Mammary epithelial cell (primary cell): ENCODE measurements around the gene CNTN1.

ENCODE experiments used
- EZH2 ChIP-seq: IDR thresholded peaks from 2 replicates; pipeline ENCODE4 v1.6.1; 2012; ENCODE audit warnings: low read length, inconsistent platforms, borderline replicate concordance
- TF ChIP-seq, protein P1 (sequence below), 2 donors: IDR thresholded peaks in 1 of 2; conservative IDR thresholded peaks in 1 of 2; 2 replicates each; pipeline ENCODE4 v1.5.1; 2011 to 2012; ENCODE audit warnings: inconsistent platforms in 2 of 2, low read length in 2 of 2, mild to moderate bottlenecking in 2 of 2, control low read depth in 1 of 2, low read depth in 1 of 2; ENCODE audit not compliant: insufficient read depth in 1 of 2; ENCODE audit errors: extremely low read depth in 1 of 2

- TF ChIP-seq, protein P1, sequence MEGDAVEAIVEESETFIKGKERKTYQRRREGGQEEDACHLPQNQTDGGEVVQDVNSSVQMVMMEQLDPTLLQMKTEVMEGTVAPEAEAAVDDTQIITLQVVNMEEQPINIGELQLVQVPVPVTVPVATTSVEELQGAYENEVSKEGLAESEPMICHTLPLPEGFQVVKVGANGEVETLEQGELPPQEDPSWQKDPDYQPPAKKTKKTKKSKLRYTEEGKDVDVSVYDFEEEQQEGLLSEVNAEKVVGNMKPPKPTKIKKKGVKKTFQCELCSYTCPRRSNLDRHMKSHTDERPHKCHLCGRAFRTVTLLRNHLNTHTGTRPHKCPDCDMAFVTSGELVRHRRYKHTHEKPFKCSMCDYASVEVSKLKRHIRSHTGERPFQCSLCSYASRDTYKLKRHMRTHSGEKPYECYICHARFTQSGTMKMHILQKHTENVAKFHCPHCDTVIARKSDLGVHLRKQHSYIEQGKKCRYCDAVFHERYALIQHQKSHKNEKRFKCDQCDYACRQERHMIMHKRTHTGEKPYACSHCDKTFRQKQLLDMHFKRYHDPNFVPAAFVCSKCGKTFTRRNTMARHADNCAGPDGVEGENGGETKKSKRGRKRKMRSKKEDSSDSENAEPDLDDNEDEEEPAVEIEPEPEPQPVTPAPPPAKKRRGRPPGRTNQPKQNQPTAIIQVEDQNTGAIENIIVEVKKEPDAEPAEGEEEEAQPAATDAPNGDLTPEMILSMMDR (conservative IDR thresholded peaks at IDR 0.05 in 1 of 2, IDR thresholded peaks at IDR 0.05 in 1 of 2; ENCODE audit: extremely low read depth in 1 of 2, insufficient read depth in 1 of 2, low read depth in 1 of 2, low read length in 2 of 2): no peak
- TF ChIP-seq EZH2: no peak
Observed at GRCh38 chr12:41106315-41106714, 414.1 kb downstream of the CNTN1 start.
